ENCODE results near the gene FAM200B. TPM values are rescaled to one million over a fixed set of nuclear protein-coding genes. Genes with fewer than 3 reads are reported as not detected.
A peak's percentile ranks its signal among the peaks of the same experiment; 100 is the strongest.

The FAM200B gene
- total and polyA plus RNA-seq, 8 donors: 18.7 to 86.1 (median 37.8) TPM

DNA sequence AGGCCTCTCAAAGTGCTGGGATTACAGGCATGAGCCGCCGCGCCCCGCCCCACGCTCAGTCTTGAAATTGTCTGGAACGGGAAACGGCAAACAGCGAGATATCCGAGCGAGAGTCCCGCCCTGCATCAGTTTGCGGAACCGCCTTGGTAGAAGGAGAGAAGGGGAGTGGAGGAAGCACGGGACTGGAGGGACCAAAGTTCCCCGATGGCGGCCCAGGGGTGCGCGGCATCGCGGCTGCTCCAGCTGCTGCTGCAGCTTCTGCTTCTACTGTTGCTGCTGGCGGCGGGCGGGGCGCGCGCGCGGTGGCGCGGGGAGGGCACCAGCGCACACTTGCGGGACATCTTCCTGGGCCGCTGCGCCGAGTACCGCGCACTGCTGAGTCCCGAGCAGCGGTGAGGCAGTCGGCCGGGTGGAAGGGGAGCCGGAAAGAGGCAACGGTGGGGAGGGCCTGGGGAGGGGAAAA lies 21.3 kb downstream of the FAM200B start, which contains the start of gene BST1:
Gene BST1, plus strand, starts transcription at position 125 of the 463 bp plus-strand sequence. Its CDS starts 80 bp downstream, at position 205.
- peak within 1 kb of the TSS in 4 of 5 donors; percentile 44 to 71 (median 67) for H3K27ac ChIP-seq
- WGBS, 5 donors: 1 to 4% (median 2%) methylated on average over 42 to 43 of the region's 43 CpGs
- intact Hi-C loops (cut with DNase I; ENCODE audit: low total_unique reads): no loop called here
- peak in 2 of 3 donors; percentile 6 to 34 for TF ChIP-seq POLR2AphosphoS5 (IDR thresholded peaks at IDR 0.05)
- no peak for TF ChIP-seq CTCF (IDR thresholded peaks at IDR 0.05)
- DNase-seq: peak; percentile 64 to 91
- no peaks in the 10 kb centered on the region for H3K9me3 ChIP-seq
- H3K4me3 ChIP-seq: peak within 1 kb of the TSS; percentile 50 to 59 (median 58)
- no peaks in the 10 kb centered on the region for H3K27me3 ChIP-seq
- H3K36me3 ChIP-seq: no peaks in the 10 kb centered on the region
- H3K4me1 ChIP-seq: peaks cover 4 to 13% (median 12%) of the 10 kb centered on the region in 4 donors

GRCh38 chr4:15703439-15703838 lies 21.8 kb downstream of the FAM200B start:
- no peak for DNase-seq
- Histone ChIP-seq H3K4me3 (peak overlapping the region; percentile 50 to 59 (median 58)), H3K36me3 (no peaks in the 10 kb centered on the region), H3K9me3 (no peaks in the 10 kb centered on the region), H3K27ac (peak overlapping the region in 4 of 5 donors; percentile 44 to 71 (median 67)), H3K4me1 (peaks cover 4 to 13% (median 12%) of the 10 kb centered on the region in 4 donors), H3K27me3 (no peaks in the 10 kb centered on the region)
- intact Hi-C loops (cut with DNase I; ENCODE audit: low total_unique reads): no loop called here
- WGBS, 5 donors: 77 to 90% (median 87%) methylated on average over 11 of the region's 11 CpGs
- TF ChIP-seq CTCF (IDR thresholded peaks at IDR 0.05): no peak
- no peak for TF ChIP-seq EP300 (IDR thresholded peaks at IDR 0.05)
- TF ChIP-seq POLR2AphosphoS5 (IDR thresholded peaks at IDR 0.05): no peak
- TF ChIP-seq POLR2A (IDR thresholded peaks at IDR 0.05): no peak

DNA sequence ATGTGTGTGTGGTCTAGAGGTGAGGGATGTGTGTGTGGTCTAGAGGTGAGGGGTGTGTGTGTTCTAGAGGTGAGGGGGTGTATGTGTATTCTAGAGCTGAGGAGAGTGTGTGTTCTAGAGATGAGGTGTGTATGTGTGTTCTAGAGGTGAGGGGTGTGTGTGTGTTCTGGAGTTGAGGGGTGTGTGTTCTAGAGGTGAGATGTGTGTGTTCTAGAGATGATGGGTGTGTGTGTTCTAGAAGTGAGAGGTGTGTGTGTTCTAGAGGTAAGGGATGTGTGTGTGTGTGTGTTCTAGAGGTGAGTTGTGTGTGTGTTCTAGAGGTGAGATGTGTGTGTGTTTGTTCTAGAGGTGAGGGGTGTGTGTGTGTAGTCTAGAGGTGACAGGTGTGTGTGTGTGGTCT lies 22.5 kb downstream of the FAM200B start:
- H3K4me1 ChIP-seq: peaks cover 4 to 13% (median 12%) of the 10 kb centered on the region in 4 donors
- no peak overlapping the region for H3K4me3 ChIP-seq
- H3K27me3 ChIP-seq: no peaks in the 10 kb centered on the region
- intact Hi-C loops (cut with DNase I; ENCODE audit: low total_unique reads): no loop called here
- no peak overlapping the region for H3K27ac ChIP-seq
- TF ChIP-seq POLR2A (IDR thresholded peaks at IDR 0.05) (no peak), EP300 (IDR thresholded peaks at IDR 0.05) (no peak), POLR2AphosphoS5 (IDR thresholded peaks at IDR 0.05) (no peak), CTCF (IDR thresholded peaks at IDR 0.05) (no peak)
- no peaks in the 10 kb centered on the region for H3K36me3 ChIP-seq
- H3K9me3 ChIP-seq: no peaks in the 10 kb centered on the region
- no peak for DNase-seq

GRCh38 chr4:15706646-15707362 lies 25.2 kb downstream of the FAM200B start:
- no peak overlapping the region for H3K4me3 ChIP-seq
- TF ChIP-seq CTCF (IDR thresholded peaks at IDR 0.05) (no peak), POLR2A (IDR thresholded peaks at IDR 0.05) (no peak)
- 42 to 55% (median 43%) methylated on average over 3 of the region's 3 CpGs for WGBS, 5 donors
- no peaks in the 10 kb centered on the region for H3K9me3 ChIP-seq
- intact Hi-C loops (cut with DNase I; ENCODE audit: low total_unique reads): no loop called here
- no peaks in the 10 kb centered on the region for H3K36me3 ChIP-seq
- H3K27ac ChIP-seq: peak overlapping the region in 1 of 5 donors; percentile 23
- H3K27me3 ChIP-seq: no peaks in the 10 kb centered on the region
- no peak for DNase-seq
- peaks cover 4 to 13% (median 12%) of the 10 kb centered on the region in 4 donors for H3K4me1 ChIP-seq
